ENCODE measurements around the gene KIAA0930.

The KIAA0930 gene

DNA sequence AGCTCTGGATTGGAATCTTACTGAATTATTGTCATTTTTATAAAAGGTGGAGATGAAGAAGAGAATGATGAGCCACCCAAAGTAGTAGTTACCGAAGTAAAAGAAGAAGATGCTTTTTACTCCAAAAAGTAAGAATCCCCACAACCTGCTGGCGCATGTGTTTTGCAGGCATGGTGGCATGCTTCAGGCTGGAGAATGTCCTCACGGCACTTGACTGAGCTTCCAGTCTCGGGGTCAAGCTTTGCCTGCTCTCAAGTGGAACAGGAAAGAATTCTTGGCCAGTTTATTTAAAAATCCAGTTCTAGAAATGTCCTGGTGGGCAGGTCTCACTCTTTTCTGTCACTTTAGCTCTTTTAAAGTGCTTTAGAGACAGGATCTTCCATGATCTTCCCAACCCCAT lies 59.5 kb downstream of the KIAA0930 start:
- in situ Hi-C loops (cut with MboI; ENCODE audit: low sequenced_read_pairs, unreplicated experiment), result no loop called here
- TF ChIP-seq, protein P1, sequence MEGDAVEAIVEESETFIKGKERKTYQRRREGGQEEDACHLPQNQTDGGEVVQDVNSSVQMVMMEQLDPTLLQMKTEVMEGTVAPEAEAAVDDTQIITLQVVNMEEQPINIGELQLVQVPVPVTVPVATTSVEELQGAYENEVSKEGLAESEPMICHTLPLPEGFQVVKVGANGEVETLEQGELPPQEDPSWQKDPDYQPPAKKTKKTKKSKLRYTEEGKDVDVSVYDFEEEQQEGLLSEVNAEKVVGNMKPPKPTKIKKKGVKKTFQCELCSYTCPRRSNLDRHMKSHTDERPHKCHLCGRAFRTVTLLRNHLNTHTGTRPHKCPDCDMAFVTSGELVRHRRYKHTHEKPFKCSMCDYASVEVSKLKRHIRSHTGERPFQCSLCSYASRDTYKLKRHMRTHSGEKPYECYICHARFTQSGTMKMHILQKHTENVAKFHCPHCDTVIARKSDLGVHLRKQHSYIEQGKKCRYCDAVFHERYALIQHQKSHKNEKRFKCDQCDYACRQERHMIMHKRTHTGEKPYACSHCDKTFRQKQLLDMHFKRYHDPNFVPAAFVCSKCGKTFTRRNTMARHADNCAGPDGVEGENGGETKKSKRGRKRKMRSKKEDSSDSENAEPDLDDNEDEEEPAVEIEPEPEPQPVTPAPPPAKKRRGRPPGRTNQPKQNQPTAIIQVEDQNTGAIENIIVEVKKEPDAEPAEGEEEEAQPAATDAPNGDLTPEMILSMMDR (IDR thresholded peaks at IDR 0.05; ENCODE audit: borderline replicate concordance, control extremely low read depth, extremely low read depth, insufficient read depth, missing control alignments), result no peak
- DNase-seq (ENCODE audit: low spot score), result no peak

DNA sequence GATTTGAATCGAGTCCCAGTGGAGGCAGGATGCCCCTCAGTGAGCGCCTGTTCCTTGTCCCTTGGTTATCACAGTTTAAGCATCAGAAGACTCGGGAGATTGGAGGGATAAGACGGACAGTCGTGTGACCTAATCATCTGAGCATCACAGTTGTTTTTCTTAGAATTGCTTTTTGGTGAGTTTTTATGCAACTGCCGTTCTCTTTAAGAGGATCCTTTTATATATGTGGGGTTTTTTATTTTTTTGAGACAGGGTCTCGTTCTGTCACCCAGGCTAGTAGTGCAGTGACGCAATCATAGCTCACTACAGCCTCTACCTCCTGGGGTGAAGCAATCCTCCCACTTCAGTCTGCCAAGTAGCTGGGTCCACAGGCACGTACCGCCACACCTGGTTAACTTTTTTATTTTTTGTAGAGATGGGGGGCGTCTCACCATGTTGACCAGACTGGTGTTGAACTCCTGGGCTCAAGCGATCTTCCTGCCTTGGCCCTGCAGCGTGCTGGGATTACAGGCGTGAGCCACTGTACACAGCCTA lies 60.5 kb downstream of the KIAA0930 start:
- no peak for DNase-seq (ENCODE audit: low spot score)
- TF ChIP-seq, protein P1 (IDR thresholded peaks at IDR 0.05; ENCODE audit: borderline replicate concordance, control extremely low read depth, extremely low read depth, insufficient read depth, missing control alignments), result no peak
- in situ Hi-C loops (cut with MboI; ENCODE audit: low sequenced_read_pairs, unreplicated experiment), result no loop called here

DNA sequence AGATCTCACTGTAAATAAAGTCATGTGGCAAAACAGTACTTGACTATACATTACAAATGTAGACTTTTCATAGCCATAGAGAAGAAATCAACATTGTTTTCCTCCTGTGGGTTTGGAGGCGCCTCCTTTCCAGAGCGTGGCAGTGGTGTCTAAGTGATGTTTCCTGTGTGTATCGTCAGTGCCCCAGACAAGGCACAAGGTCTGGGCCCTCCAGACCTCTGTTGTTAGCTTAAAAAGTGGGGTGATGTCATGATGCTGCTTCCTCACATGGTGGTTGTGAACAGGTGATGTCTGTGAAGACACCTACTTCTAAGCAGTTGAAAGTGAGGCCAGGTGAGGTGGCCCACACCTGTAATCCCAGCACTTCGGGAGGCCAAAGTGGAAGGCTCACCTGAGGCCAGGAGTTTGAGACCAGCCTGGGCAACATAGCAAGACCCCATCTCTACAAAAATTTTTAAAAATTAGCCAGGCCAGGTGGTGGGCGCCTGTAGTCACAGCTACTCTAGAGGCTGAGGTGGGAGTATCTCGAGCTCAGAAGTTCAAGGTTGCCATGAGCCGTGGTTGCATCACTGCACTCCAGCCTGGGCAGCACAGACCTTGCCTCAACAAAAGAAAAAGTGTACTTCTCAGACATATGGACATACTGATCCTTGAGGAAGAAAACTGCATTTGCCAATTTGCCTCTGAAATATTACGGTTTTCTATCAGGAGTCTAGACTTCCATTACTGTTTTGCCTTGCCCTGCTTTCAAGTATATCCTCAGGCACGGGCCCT lies 61.2 kb downstream of the KIAA0930 start:
- in situ Hi-C loops (cut with MboI; ENCODE audit: low sequenced_read_pairs, unreplicated experiment), result no loop called here
- DNase-seq (ENCODE audit: low spot score), result no peak
- TF ChIP-seq, protein P1 (IDR thresholded peaks at IDR 0.05; ENCODE audit: borderline replicate concordance, control extremely low read depth, extremely low read depth, insufficient read depth, missing control alignments), result no peak

DNA sequence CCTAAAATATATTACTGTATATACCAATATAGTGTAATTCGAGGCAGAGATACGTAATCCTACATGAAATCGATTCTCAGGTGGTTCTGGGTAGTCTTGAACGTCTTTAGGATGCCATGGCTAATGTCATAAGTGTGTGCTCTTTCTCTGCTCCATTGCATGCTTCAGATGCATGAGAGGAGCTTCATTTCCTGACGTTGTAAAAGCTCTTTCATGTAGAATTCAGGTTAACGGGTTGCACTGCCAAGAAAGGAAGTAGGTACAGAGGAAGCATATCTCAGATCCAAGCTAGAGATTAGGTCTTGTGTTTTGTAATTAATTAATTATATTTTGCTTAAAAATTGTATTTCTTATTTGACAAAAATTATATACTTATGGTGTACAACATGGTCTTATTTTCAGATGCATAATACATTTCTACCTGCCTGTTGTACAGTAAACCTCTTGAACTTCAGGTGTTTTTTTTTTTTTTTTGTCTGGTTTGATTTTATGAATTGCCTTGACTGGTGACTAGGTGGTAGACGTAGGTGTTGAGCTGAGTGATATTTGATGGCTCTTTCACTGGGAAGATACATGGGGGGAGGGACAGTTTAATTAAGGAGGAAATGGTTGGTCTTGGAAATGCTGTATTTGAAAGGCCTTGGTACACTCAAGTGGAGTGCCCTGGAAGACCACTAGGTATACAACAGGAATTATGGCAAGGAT lies 67.7 kb downstream of the KIAA0930 start:
- TF ChIP-seq, protein P1 (IDR thresholded peaks at IDR 0.05; ENCODE audit: borderline replicate concordance, control extremely low read depth, extremely low read depth, insufficient read depth, missing control alignments), result no peak
- no peak for DNase-seq (ENCODE audit: low spot score)
- in situ Hi-C loops (cut with MboI; ENCODE audit: low sequenced_read_pairs, unreplicated experiment), result no loop called here

DNA sequence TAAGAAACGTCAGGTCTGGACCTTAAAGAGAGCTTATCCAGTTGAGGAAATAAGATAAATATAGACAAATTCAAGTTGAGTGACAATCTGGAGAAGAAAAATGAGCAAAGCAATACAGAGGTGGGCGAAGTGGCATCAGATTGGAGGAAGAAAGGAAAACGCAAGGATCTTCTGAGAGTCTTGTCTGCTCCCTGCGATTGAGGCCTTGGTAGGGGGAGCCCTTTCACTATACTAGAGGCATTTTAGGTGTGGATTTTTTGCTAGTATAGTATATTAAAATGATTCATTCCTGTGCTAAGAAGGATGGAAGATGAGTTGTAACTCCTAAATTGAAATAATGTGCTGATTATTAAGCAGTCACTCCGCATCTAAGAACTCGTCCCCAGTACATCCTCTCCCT lies 68.9 kb downstream of the KIAA0930 start:
- in situ Hi-C loops (cut with MboI; ENCODE audit: low sequenced_read_pairs, unreplicated experiment), result no loop called here
- DNase-seq (ENCODE audit: low spot score), result no peak
- TF ChIP-seq, protein P1 (IDR thresholded peaks at IDR 0.05; ENCODE audit: borderline replicate concordance, control extremely low read depth, extremely low read depth, insufficient read depth, missing control alignments), result no peak

DNA sequence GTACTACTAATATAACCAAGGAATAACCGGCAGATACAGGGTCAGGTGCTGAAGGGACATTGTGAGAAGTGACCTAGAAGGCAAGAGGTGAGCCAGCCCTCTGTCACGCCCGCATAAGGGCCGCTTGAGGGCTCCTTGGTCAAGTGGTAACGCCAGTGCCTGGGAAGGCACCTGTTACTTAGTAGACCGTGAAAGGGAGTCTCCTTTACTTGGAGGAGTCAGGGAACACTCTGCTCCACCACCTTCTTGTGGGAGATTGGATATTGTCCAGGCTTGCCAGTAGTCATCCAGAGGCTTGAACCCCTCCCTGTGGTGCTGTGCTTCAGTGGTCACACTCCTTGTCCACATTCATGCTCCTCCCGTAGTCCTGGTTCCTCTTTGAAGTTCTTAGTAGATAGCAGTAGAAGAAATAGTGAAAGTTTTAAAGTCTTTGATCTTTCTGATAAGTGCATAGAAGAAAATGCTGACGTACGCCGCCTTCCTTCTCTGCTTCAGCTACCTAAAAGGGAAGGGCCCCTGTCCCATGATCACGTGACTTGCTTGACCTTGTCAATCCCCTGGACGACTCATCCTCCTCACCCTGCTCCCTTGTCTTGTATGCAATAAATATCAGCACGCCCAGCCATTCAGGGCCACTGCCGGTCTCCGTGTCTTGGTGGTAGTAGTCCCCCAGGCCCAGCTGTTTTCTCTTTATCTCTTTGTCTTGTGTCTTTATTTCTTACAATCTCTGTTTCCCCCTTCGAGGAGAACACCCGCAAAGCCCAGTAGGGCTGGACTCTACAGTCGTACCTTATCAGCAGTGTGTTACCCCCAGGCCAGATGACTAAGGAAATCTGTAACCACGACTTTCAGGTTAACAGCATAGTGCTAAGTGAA lies 70.9 kb downstream of the KIAA0930 start:
- no peak for DNase-seq (ENCODE audit: low spot score)
- in situ Hi-C loops (cut with MboI; ENCODE audit: low sequenced_read_pairs, unreplicated experiment), result no loop called here
- TF ChIP-seq, protein P1 (IDR thresholded peaks at IDR 0.05; ENCODE audit: borderline replicate concordance, control extremely low read depth, extremely low read depth, insufficient read depth, missing control alignments), result no peak
